Panc1 (cell line): Measurements from ENCODE around the gene TRIM2. TPM values are rescaled to one million over a fixed set of nuclear protein-coding genes. Genes with fewer than 3 reads are reported as not detected.

Experiments
- ATAC-seq: fragments of 200-7000 bp; cut with Tn5 transposase; 2 replicates; pipeline ENCODE4 v1.9.1; 2020; ENCODE audit warnings: mild to moderate bottlenecking, moderate library complexity
- Bru-seq: library from RNA; stranded (reverse); fragments of 400-500 nt; gene quantifications from one replicate; lab custom pipeline; 2021; lab: Mats Ljungman, UMichigan
- BruChase-seq, 2 experiments: library from RNA; stranded (reverse); fragments of 400-500 nt; gene quantifications; one replicate each; lab custom pipeline; 2021; lab: Mats Ljungman, UMichigan
- BruUV-seq: library from RNA; stranded (reverse); fragments of 400-500 nt; replicated peaks from 2 replicates; lab custom pipeline; 2021; lab: Mats Ljungman, UMichigan
- CTCF ChIA-PET: fragments of 300-600 bp; sonication (Branson Sonifier 250); formaldehyde crosslinking; loops from one replicate; lab custom pipeline; 2022; ENCODE audit warnings: antibody characterized with exemption; lab: Charles Lee
- POLR2A ChIA-PET: fragments of 300-600 bp; sonication (Branson Sonifier 250); formaldehyde crosslinking; loops from one replicate; lab custom pipeline; 2022; ENCODE audit warnings: antibody characterized with exemption; lab: Charles Lee
- DNase-seq: peaks from one replicate; pipeline ENCODE4 v3.0.0-alpha.2; 2010; ENCODE audit warnings: low read depth, low spot score
- H3K27ac ChIP-seq: 2 replicates; pipeline ENCODE4 v1.5.1; 2011; ENCODE audit warnings: mild to moderate bottlenecking, low read length, inconsistent platforms
- H3K27me3 ChIP-seq: fragments of 200-500 bp; sonication (Bioruptor generic); 2 replicates; pipeline ENCODE4 v1.6.0; 2014; ENCODE audit warnings: low read length, inconsistent platforms; ENCODE audit not compliant: control insufficient read depth, insufficient read depth
- H3K36me3 ChIP-seq: fragments of 200-500 bp; sonication (Bioruptor generic); 2 replicates; pipeline ENCODE4 v1.5.1; 2014; ENCODE audit warnings: inconsistent platforms, mild to moderate bottlenecking, low read length, moderate library complexity; ENCODE audit not compliant: control insufficient read depth, insufficient read depth
- H3K4me1 ChIP-seq: 2 replicates; pipeline ENCODE4 v1.5.1; 2011; ENCODE audit warnings: inconsistent platforms, mild to moderate bottlenecking, low read length, moderate library complexity; ENCODE audit not compliant: control insufficient read depth, insufficient read depth
- H3K4me3 ChIP-seq, 2 experiments: 2 replicates each; pipeline ENCODE4 v1.5.1; 2011 to 2012; ENCODE audit warnings: low read depth in 2 of 2, low read length in 2 of 2, mild to moderate bottlenecking in 2 of 2, inconsistent platforms in 1 of 2, moderate library complexity in 1 of 2
- H3K9me3 ChIP-seq: fragments of 200-500 bp; sonication (Bioruptor generic); 2 replicates; pipeline ENCODE4 v1.5.1; 2014; ENCODE audit warnings: low read depth, mild to moderate bottlenecking, inconsistent platforms, low read length, moderate library complexity; ENCODE audit not compliant: control insufficient read depth, insufficient read depth
- CTCF ChIP-seq: fragments of 450-650 bp; IDR thresholded peaks from 2 replicates; pipeline ENCODE4 v1.5.1; 2017; ENCODE audit warnings: mild to moderate bottlenecking
- POLR2AphosphoS5 ChIP-seq: IDR thresholded peaks from 2 replicates; pipeline ENCODE4 v1.6.1; 2012; ENCODE audit warnings: mild to moderate bottlenecking, low read depth, low read length, moderate library complexity
- SIN3A ChIP-seq: IDR thresholded peaks from 2 replicates; pipeline ENCODE4 v1.6.1; 2012; ENCODE audit warnings: low read depth, mild to moderate bottlenecking, low read length, moderate library complexity, borderline replicate concordance; ENCODE audit not compliant: insufficient read depth
- TCF7L2 ChIP-seq: IDR thresholded peaks from 2 replicates; pipeline ENCODE4 v1.6.1; 2011; ENCODE audit warnings: mild to moderate bottlenecking, low read depth, low read length, inconsistent platforms
- in situ Hi-C: cut with HindIII; loops from 2 replicates; pipeline ENCODE4 v1.10.0; 2016; ENCODE audit warnings: low sequenced_read_pairs, low pct_unique_long_range_greater_than_20kb
- intact Hi-C: fragments of 100-400 bp; cut with micrococcal nuclease; formaldehyde crosslinking; loops from one replicate; pipeline ENCODE4 v1.10.0; 2022; ENCODE audit not compliant: unreplicated experiment
- long read RNA-seq: library from polyadenylated mRNA; unstranded; transcript quantifications from one replicate; pipeline ENCODE4 v2.0.0, GENCODE V29; 2021; ENCODE audit not compliant: unreplicated experiment
- polyA plus RNA-seq: library from polyadenylated mRNA; unstranded; fragments of >200 nt; gene quantifications from one replicate; pipeline ENCODE4 v1.2.1, GENCODE V29; 2012; ENCODE audit warnings: missing spikeins; ENCODE audit not compliant: insufficient read length
- total RNA-seq: library from RNA; stranded (reverse); gene quantifications from one replicate; pipeline ENCODE4 v1.2.1, GENCODE V29; 2021; ENCODE audit not compliant: unreplicated experiment
- TF ChIP-seq, protein P1 (sequence below), 2 experiments: IDR thresholded peaks; 2 replicates each; pipeline ENCODE4 v1.6.1; 2011 to 2012; ENCODE audit warnings: low read depth in 2 of 2, control low read depth in 1 of 2, low read length in 1 of 2, mild to moderate bottlenecking in 1 of 2, moderate library complexity in 1 of 2; ENCODE audit not compliant: insufficient read depth in 1 of 2

TRIM2 gene
- total RNA-seq = 18.9 TPM
- polyA plus RNA-seq = 16.9 TPM
- percentile 59 among the genes with signal in this experiment for Bru-seq, nascent RNA
- BruChase-seq, experiment 1, labeled RNA remaining after a 2-hour chase = percentile 53 among the genes with signal in this experiment
- percentile 62 among the genes with signal in this experiment for BruChase-seq, experiment 2, labeled RNA remaining after a 6-hour chase
- long read RNA-seq, full-length matches to known transcripts = 6 of 23 reads
- long read RNA-seq, partial matches to known transcripts = 12 of 23 reads
- long read RNA-seq, other reads (novel, unspliced or antisense) = 5 of 23 reads

- Histone ChIP-seq H3K36me3 (no peaks in the 10 kb centered on the region), H3K4me3 (peak within 1 kb of the TSS; percentile 25 to 40), H3K4me1 (peaks cover 29% of the 10 kb centered on the region), H3K9me3 (no peaks in the 10 kb centered on the region), H3K27me3 (no peaks in the 10 kb centered on the region), H3K27ac (peak within 1 kb of the TSS; percentile 68)
- in situ Hi-C loops (no loop called here), intact Hi-C loops (no loop called here)
- no peak for TF ChIP-seq CTCF
- TF ChIP-seq, protein P1, sequence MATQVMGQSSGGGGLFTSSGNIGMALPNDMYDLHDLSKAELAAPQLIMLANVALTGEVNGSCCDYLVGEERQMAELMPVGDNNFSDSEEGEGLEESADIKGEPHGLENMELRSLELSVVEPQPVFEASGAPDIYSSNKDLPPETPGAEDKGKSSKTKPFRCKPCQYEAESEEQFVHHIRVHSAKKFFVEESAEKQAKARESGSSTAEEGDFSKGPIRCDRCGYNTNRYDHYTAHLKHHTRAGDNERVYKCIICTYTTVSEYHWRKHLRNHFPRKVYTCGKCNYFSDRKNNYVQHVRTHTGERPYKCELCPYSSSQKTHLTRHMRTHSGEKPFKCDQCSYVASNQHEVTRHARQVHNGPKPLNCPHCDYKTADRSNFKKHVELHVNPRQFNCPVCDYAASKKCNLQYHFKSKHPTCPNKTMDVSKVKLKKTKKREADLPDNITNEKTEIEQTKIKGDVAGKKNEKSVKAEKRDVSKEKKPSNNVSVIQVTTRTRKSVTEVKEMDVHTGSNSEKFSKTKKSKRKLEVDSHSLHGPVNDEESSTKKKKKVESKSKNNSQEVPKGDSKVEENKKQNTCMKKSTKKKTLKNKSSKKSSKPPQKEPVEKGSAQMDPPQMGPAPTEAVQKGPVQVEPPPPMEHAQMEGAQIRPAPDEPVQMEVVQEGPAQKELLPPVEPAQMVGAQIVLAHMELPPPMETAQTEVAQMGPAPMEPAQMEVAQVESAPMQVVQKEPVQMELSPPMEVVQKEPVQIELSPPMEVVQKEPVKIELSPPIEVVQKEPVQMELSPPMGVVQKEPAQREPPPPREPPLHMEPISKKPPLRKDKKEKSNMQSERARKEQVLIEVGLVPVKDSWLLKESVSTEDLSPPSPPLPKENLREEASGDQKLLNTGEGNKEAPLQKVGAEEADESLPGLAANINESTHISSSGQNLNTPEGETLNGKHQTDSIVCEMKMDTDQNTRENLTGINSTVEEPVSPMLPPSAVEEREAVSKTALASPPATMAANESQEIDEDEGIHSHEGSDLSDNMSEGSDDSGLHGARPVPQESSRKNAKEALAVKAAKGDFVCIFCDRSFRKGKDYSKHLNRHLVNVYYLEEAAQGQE (IDR thresholded peaks at IDR 0.05; ENCODE audit: insufficient read depth in 1 of 2, low read depth in 2 of 2, low read length in 1 of 2) = no peak
- no peak for TF ChIP-seq SIN3A
- TF ChIP-seq TCF7L2 = no peak
- TF ChIP-seq POLR2AphosphoS5 = no peak
- CTCF ChIA-PET = no interaction called here
- ATAC-seq (peak; percentile 71), DNase-seq (no peak)
- BruUV-seq = no TSS peak
- POLR2A ChIA-PET = interaction anchor here (0.6 kb wide), 1 partner anchor 54 kb away, joined by 5 read pairs; no protein-coding TSS in a partner anchor
These were observed at the start of gene TRIM2 for GRCh38 chr4:153204247-153204671. Gene TRIM2 (plus strand): TSS chr4:153204443. CDS start chr4:153204531, 88 bp downstream.

DNA sequence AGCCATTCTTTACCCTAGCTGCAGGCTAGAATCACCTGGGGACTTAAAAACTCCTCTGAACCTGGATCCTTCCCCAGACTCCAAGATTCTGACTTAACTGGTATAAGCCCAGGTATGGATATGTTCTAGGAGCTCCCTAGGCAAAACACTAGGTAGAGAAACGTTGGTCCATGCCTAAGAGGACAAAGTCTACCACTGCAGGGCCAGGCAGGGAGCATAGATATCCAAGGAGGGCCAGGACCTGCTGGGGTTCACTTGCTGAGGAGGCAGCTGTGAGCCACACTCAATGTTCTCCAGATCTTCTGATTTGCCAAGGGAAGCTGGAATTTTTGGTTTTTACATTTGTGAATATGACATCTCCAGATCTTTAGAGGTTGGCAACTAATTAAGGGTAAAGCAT lies 48.6 kb upstream of the TRIM2 start:
- H3K9me3 ChIP-seq = no peaks in the 10 kb centered on the region
- no peak overlapping the region for H3K4me3 ChIP-seq
- TF ChIP-seq POLR2AphosphoS5 (no peak), SIN3A (no peak), TCF7L2 (no peak), CTCF (no peak)
- TF ChIP-seq, protein P1 (IDR thresholded peaks at IDR 0.05; ENCODE audit: insufficient read depth in 1 of 2, low read depth in 2 of 2, low read length in 1 of 2) = no peak
- H3K36me3 ChIP-seq = no peaks in the 10 kb centered on the region
- no peaks in the 10 kb centered on the region for H3K27me3 ChIP-seq
- H3K4me1 ChIP-seq = peaks cover 7% of the 10 kb centered on the region
- in situ Hi-C loops = no loop called here
- DNase-seq = no peak
- H3K27ac ChIP-seq = no peak overlapping the region
- CTCF ChIA-PET = no interaction called here
- ATAC-seq = no peak
- POLR2A ChIA-PET = no interaction called here
- intact Hi-C loops = no loop called here
- no TSS peak for BruUV-seq
